OCI-LY3 (cell line): ENCODE measurements around the gene HESX1.

Experiments
- H2AFZ ChIP-seq: fragments of 200-600, 300-600 bp; shearing (Covaris generic); 2 replicates; pipeline ENCODE4 v1.6.0; 2014; ENCODE audit warnings: antibody characterized with exemption, low read depth, low read length
- H3K27ac ChIP-seq: fragments of 200-600, 300-600 bp; sonication (generic); 2 replicates; pipeline ENCODE4 v1.5.1; 2014; ENCODE audit warnings: mild to moderate bottlenecking, low read length, moderate library complexity, mixed read lengths
- H3K27me3 ChIP-seq: fragments of 200-600, 300-600 bp; sonication (generic); 2 replicates; pipeline ENCODE4 v1.6.1; 2014; ENCODE audit warnings: low read depth, low read length, mixed read lengths
- H3K36me3 ChIP-seq: fragments of 200-600, 300-600 bp; sonication (generic); replicated peaks from 2 replicates; pipeline ENCODE3; 2014; ENCODE audit warnings: low read depth, low read length, mixed read lengths
- H3K4me1 ChIP-seq: fragments of 300-600, 200-600 bp; sonication (generic); 2 replicates; pipeline ENCODE4 v1.6.1; 2014; ENCODE audit warnings: low read length, mixed read lengths
- H3K4me2 ChIP-seq: fragments of 200-600, 300-600 bp; sonication (generic); 2 replicates; pipeline ENCODE4 v1.6.1; 2014; ENCODE audit warnings: low read length, mixed read lengths
- H3K4me3 ChIP-seq: fragments of 300-600, 200-600 bp; sonication (generic); 2 replicates; pipeline ENCODE4 v1.5.1; 2014; ENCODE audit warnings: antibody characterized with exemption, mild to moderate bottlenecking, low read length, moderate library complexity
- H3K79me2 ChIP-seq: fragments of 300-600, 200-600 bp; shearing (Covaris generic); 2 replicates; pipeline ENCODE4 v1.6.1; 2014; ENCODE audit warnings: mild to moderate bottlenecking, low read length, mixed read lengths
- H3K9ac ChIP-seq: fragments of 300-600, 200-600 bp; shearing (Covaris generic); 2 replicates; pipeline ENCODE4 v1.6.0; 2014; ENCODE audit warnings: mild to moderate bottlenecking, low read length, moderate library complexity
- H3K9me3 ChIP-seq: fragments of 200-600, 300-600 bp; shearing (Covaris generic); 2 replicates; pipeline ENCODE4 v1.6.1; 2014; ENCODE audit warnings: low read length, mixed read lengths; ENCODE audit not compliant: insufficient read depth
- H4K20me1 ChIP-seq: fragments of 200-600, 300-600 bp; sonication (generic); 2 replicates; pipeline ENCODE4 v1.6.1; 2016; ENCODE audit warnings: low read length, mixed read lengths; ENCODE audit not compliant: insufficient read depth
- EZH2phosphoT487 ChIP-seq: fragments of 200-600 bp; shearing (Covaris generic); IDR thresholded peaks from 2 replicates; pipeline ENCODE4 v1.6.1; 2018; ENCODE audit warnings: antibody characterized with exemption, mixed run types, low read depth
- TF ChIP-seq, protein P1 (sequence below): fragments of 200-600, 300-600 bp; sonication (generic); IDR thresholded peaks from 2 replicates; pipeline ENCODE4 v1.5.1; 2014; ENCODE audit warnings: antibody characterized with exemption, low read length, low read depth

Gene HESX1

DNA sequence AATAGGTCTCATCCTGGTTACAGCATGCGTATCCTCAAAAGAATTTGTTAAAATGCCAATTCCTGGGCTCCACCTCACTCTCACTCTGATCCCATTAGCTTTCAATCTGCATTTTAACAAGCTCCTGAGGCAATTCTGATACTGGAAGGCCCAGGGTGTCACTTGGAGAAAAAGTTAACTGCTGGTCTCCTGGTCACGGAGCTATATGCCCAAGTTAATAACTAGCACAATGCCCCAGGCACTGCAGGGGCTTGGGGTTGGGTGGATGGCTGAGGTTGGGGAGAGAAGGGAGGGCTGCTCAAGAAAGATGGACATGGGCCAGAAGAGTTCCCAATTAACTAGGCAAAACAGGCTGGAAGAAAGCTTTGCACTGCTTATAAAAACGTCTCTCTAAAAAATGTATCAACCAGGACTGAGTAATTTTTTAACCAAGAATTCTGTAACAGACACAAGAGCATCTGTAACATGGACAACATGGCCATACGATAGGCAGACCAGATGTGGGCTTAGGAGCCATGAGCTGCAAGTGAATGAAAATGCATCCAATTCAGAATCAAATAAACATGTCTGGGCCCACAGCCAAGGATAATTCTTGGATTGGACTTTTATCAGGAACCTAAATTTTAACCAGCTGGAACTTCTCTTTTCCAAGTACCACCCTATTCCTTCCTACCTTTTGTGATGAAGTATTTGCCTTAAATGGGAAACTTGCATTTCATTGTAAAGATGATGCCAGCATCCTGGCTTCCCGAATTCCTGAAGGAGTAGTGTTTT, 38.8 kb downstream of the HESX1 start:
- Histone ChIP-seq H3K9me3 (no peaks in the 10 kb centered on the region), H3K9ac (no peak overlapping the region), H3K27ac (no peak overlapping the region), H3K27me3 (peaks cover 44% of the 10 kb centered on the region), H3K4me1 (peaks cover 10% of the 10 kb centered on the region; the same call in 1 of the 2 replicates), H3K4me2 (no peak overlapping the region), H3K4me3 (no peak overlapping the region), H3K36me3 (no peaks in the 10 kb centered on the region), H3K79me2 (no peaks in the 10 kb centered on the region), H4K20me1 (no peaks in the 10 kb centered on the region), H2AFZ (no peak overlapping the region)
- TF ChIP-seq, protein P1, sequence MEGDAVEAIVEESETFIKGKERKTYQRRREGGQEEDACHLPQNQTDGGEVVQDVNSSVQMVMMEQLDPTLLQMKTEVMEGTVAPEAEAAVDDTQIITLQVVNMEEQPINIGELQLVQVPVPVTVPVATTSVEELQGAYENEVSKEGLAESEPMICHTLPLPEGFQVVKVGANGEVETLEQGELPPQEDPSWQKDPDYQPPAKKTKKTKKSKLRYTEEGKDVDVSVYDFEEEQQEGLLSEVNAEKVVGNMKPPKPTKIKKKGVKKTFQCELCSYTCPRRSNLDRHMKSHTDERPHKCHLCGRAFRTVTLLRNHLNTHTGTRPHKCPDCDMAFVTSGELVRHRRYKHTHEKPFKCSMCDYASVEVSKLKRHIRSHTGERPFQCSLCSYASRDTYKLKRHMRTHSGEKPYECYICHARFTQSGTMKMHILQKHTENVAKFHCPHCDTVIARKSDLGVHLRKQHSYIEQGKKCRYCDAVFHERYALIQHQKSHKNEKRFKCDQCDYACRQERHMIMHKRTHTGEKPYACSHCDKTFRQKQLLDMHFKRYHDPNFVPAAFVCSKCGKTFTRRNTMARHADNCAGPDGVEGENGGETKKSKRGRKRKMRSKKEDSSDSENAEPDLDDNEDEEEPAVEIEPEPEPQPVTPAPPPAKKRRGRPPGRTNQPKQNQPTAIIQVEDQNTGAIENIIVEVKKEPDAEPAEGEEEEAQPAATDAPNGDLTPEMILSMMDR, result no peak
- TF ChIP-seq EZH2phosphoT487, result no peak

DNA sequence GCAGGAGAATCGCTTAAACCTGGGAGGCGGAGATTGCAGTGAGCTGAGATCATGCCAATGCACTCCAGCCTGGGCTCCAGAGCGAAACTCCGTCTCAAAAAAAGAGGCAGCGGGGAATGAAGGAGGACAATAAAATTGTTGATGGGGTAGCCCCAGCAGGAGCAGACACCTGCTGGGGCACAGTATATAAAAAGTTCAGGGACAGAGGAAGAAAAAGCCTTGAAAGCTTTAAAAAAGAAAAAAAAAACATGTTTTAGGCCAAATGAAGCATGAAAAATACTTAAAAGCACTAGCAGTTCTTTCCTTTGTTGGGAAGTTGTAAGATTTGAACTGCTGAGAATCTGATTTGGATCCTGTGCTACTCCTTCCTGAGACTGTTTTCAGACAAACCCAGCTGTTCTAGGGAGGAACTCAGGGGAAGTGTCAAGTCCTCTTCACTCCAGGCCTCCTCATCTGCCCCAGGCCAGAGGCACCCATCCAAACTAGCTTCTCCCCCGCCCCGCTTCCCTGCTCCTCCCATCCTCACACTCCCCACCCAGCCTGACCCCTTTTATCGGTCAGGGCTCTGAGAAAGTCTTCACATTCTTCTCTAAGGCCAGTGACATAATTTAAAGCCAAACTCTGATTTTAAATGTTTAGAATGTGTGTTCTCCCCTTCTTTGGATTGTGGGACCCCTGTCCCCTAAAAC, 39.6 kb downstream of the HESX1 start:
- Histone ChIP-seq H3K27me3 (peaks cover 45% of the 10 kb centered on the region), H4K20me1 (no peaks in the 10 kb centered on the region), H3K9me3 (no peaks in the 10 kb centered on the region), H3K9ac (no peak overlapping the region), H3K4me1 (peaks cover 10% of the 10 kb centered on the region; the same call in 1 of the 2 replicates), H3K36me3 (no peaks in the 10 kb centered on the region), H3K4me3 (no peak overlapping the region), H2AFZ (no peak overlapping the region), H3K4me2 (no peak overlapping the region), H3K27ac (no peak overlapping the region), H3K79me2 (no peaks in the 10 kb centered on the region)
- TF ChIP-seq EZH2phosphoT487, result no peak
- TF ChIP-seq, protein P1, result no peak

DNA sequence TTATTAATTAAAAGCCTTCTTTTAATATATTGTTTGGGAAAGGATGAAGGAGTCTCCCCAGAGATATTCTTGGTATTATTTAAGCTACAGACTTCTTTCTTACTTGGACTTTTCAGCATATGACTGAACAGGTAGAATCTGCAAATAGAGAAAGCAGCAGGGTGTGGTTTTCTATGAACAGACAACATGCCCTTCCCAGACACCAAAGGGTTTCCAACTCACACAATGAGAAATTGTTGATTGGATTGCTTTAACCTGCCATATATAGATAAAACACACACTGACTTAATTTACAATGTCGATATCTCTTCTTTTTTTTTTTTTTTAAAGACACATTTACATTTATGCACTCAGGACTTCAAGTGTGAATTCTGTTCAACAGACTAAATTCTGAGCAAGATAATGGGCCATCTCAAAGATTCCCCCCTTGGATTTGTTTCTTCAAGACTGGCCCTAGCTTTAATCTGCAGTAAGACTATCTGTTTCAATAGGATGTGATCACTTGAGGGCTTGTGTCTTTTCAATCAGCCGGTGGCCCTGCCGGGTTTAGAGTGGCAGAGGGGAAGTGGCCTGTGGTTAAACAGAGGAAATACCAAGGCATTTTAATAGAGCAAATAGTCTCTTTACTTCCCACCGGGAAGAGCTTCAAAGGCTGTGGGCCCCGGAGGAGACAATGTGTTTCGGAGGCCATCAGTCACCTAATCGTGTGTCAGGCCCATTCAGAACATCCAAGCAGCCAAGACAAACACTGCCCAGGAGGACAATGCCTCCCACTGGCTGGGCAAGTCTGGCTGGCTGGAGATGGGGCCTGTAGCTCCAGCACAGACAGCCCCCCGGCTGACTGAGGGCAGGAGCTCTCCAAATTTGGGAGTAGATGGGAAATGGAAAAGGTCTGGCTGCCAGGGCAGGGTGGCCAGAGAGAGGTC, 40.7 kb downstream of the HESX1 start:
- H4K20me1 ChIP-seq, result no peaks in the 10 kb centered on the region
- H3K4me1 ChIP-seq, result peaks cover 2% of the 10 kb centered on the region; the same call in 1 of the 2 replicates
- H3K36me3 ChIP-seq, result no peaks in the 10 kb centered on the region
- no peaks in the 10 kb centered on the region for H3K79me2 ChIP-seq
- no peak overlapping the region for H3K27ac ChIP-seq
- H3K4me2 ChIP-seq, result no peak overlapping the region
- no peak overlapping the region for H2AFZ ChIP-seq
- no peak overlapping the region for H3K9ac ChIP-seq
- H3K4me3 ChIP-seq, result no peak overlapping the region
- no peak for TF ChIP-seq EZH2phosphoT487
- no peaks in the 10 kb centered on the region for H3K9me3 ChIP-seq
- H3K27me3 ChIP-seq, result peaks cover 45% of the 10 kb centered on the region

DNA sequence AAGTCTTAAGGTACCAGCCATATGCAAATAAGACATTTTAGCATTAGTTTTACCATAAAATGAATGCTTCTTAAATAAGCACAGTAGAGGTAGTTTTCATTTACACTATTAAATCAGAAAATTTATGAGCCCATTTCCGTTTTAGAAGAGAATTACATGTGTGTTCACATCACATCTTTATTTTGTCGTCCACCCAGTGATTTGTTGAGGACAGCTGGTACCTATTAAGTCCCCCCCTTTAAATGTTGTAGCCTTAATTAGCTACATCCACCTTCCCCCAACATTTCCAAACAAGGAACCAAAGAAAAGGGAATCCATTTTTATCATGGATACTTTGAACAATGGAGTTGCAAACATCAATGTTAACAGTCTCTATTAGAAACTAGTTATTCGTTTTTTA, 41.5 kb downstream of the HESX1 start:
- H2AFZ ChIP-seq, result no peak overlapping the region
- H4K20me1 ChIP-seq, result no peaks in the 10 kb centered on the region
- H3K36me3 ChIP-seq, result no peaks in the 10 kb centered on the region
- H3K79me2 ChIP-seq, result no peaks in the 10 kb centered on the region
- no peak for TF ChIP-seq EZH2phosphoT487
- TF ChIP-seq, protein P1, result no peak
- no peaks in the 10 kb centered on the region for H3K9me3 ChIP-seq
- no peak overlapping the region for H3K9ac ChIP-seq
- H3K4me3 ChIP-seq, result no peak overlapping the region
- H3K4me2 ChIP-seq, result no peak overlapping the region
- H3K27me3 ChIP-seq, result peaks cover 43% of the 10 kb centered on the region
- no peaks in the 10 kb centered on the region for H3K4me1 ChIP-seq
- no peak overlapping the region for H3K27ac ChIP-seq
